Trophoblast cell (in vitro differentiated cells and primary cell): ENCODE measurements around the gene IZUMO2.

Source experiments
- DNase-seq, 2 donors: peaks; one replicate each; pipeline ENCODE4 v3.0.0-alpha.2; 2016
- H2AFZ ChIP-seq: 2 replicates; pipeline ENCODE4 v1.6.1; 2013; ENCODE audit warnings: low read length, moderate library complexity, mild to moderate bottlenecking; ENCODE audit not compliant: insufficient read depth, poor library complexity
- H2AK5ac ChIP-seq: 2 replicates; pipeline ENCODE4 v1.6.1; 2013; ENCODE audit warnings: mild to moderate bottlenecking, low read length
- H2BK120ac ChIP-seq: 2 replicates; pipeline ENCODE4 v1.6.1; 2013; ENCODE audit warnings: low read length, mild to moderate bottlenecking, moderate library complexity; ENCODE audit not compliant: insufficient read depth, poor library complexity
- H2BK12ac ChIP-seq: 2 replicates; pipeline ENCODE4 v1.6.1; 2013; ENCODE audit warnings: mild to moderate bottlenecking, low read length, moderate library complexity
- H2BK5ac ChIP-seq: 2 replicates; pipeline ENCODE4 v1.6.1; 2013; ENCODE audit warnings: low read length, low read depth, moderate library complexity, mild to moderate bottlenecking; ENCODE audit not compliant: poor library complexity
- H3K14ac ChIP-seq: 2 replicates; pipeline ENCODE4 v1.6.1; 2013; ENCODE audit warnings: mild to moderate bottlenecking, low read length
- H3K18ac ChIP-seq: 2 replicates; pipeline ENCODE4 v1.6.1; 2013; ENCODE audit warnings: mild to moderate bottlenecking, low read length
- H3K23ac ChIP-seq: 2 replicates; pipeline ENCODE4 v1.6.1; 2013; ENCODE audit warnings: low read length
- H3K27ac ChIP-seq: 2 replicates; pipeline ENCODE4 v1.5.1; 2013; ENCODE audit warnings: low read depth, mild to moderate bottlenecking, inconsistent platforms, low read length, moderate library complexity
- H3K27me3 ChIP-seq: 2 replicates; pipeline ENCODE4 v1.6.1; 2013; ENCODE audit warnings: inconsistent platforms, mild to moderate bottlenecking, low read length, moderate library complexity; ENCODE audit not compliant: insufficient read depth
- H3K36me3 ChIP-seq, 2 experiments: 1 replicate in 1 of 2; 2 replicates in 1 of 2; pipeline ENCODE4 v1.6.1; 2013; ENCODE audit warnings: low read length in 2 of 2, mild to moderate bottlenecking in 2 of 2, moderate library complexity in 1 of 2; ENCODE audit not compliant: insufficient read depth in 2 of 2, control insufficient read depth in 1 of 2
- H3K4ac ChIP-seq: 2 replicates; pipeline ENCODE4 v1.6.1; 2013; ENCODE audit warnings: low read depth, mild to moderate bottlenecking, low read length, moderate library complexity
- H3K4me1 ChIP-seq, 2 experiments: 1 replicate in 1 of 2; 2 replicates in 1 of 2; pipeline ENCODE4 v1.6.1; 2013; ENCODE audit warnings: low read length in 2 of 2, mild to moderate bottlenecking in 2 of 2, moderate library complexity in 1 of 2; ENCODE audit not compliant: insufficient read depth in 2 of 2, control insufficient read depth in 1 of 2
- H3K4me2 ChIP-seq: 2 replicates; pipeline ENCODE4 v1.6.1; 2013; ENCODE audit warnings: inconsistent platforms, mild to moderate bottlenecking, low read length, moderate library complexity
- H3K4me3 ChIP-seq: 2 replicates; pipeline ENCODE4 v1.5.1; 2013; ENCODE audit warnings: mild to moderate bottlenecking, low read depth, low read length, inconsistent platforms
- H3K79me1 ChIP-seq: one replicate; pipeline ENCODE4 v1.6.1; 2013; ENCODE audit warnings: low read length
- H3K79me2 ChIP-seq: 2 replicates; pipeline ENCODE4 v1.6.1; 2013; ENCODE audit warnings: low read length, mild to moderate bottlenecking; ENCODE audit not compliant: control insufficient read depth, insufficient read depth, poor library complexity
- H3K9ac ChIP-seq: 2 replicates; pipeline ENCODE4 v1.6.1; 2013; ENCODE audit warnings: mild to moderate bottlenecking, low read length
- H3K9me3 ChIP-seq: 2 replicates; pipeline ENCODE4 v1.6.1; 2013; ENCODE audit warnings: low read depth, mild to moderate bottlenecking, control low read depth, inconsistent platforms, low read length; ENCODE audit not compliant: insufficient read depth
- H4K12ac ChIP-seq: 2 replicates; pipeline ENCODE4 v1.6.1; 2013; ENCODE audit warnings: low read depth, mild to moderate bottlenecking, low read length, moderate library complexity
- H4K8ac ChIP-seq: 2 replicates; pipeline ENCODE4 v1.6.1; 2013; ENCODE audit warnings: low read depth, mild to moderate bottlenecking, low read length, moderate library complexity
- H4K91ac ChIP-seq: one replicate; pipeline ENCODE4 v1.6.1; 2013; ENCODE audit warnings: low read depth, mild to moderate bottlenecking, low read length, moderate library complexity
- WGBS: extraction: QIAGEN DNeasy Blood & Tissue Kit; methylation state at CpG from one replicate; pipeline ENCODE4 v1.1.7; 2013; ENCODE audit warnings: missing lambda C conversion rate; ENCODE audit not compliant: insufficient read length, insufficient coverage; ENCODE audit errors: extremely low coverage; 5-methylcytosine and 5-hydroxymethylcytosine counted together

IZUMO2 gene

DNA sequence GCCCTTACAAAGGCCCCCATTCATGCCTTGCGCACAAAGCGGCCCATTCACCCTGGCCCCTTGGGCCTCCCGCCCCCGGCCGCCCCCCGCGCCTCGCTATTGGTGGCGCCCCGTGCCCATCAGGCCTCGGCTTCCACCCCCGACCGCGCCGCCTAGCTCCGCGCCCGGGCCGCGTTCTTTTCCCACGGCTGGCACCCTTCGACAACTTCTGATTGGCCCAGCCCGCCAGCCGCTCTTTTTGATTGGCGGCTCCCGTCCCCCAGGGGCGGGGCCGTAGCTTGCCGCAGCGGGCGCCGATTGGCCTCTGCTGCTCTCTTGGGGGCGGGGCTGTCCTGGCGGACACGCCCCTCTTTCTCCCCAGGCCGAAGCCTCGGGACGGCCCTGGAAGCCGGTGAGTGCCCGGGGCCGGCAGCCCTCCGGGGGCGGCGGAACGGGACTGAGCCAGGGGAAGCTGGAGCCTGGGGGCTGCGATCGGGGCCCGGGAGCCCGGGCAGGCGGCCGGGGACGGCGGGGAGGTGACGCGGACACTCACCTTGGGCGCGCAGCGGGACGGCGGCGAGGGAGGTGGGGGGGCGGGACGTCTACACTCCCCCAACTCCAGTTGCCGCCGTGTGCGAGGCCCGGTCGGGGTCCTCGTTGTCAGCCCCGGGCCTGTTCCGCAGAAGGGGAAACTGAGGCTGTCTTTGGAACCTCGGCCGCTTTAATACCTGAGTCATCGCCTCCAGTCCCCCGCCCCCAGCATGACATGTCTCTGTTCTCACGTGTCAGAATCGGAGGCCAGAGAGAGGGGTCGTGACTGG lies 40.4 kb upstream of the IZUMO2 start, which contains the start of gene MYH14:
MYH14 (plus strand) TSS at position 342 of the 800 bp plus-strand sequence. CDS start 6,744 bp downstream, outside the sequence.
- Histone ChIP-seq H3K27me3 (no peaks in the 10 kb centered on the region), H3K36me3 (no peaks in the 10 kb centered on the region), H4K8ac (peak within 1 kb of the TSS; percentile 67), H3K4me3 (peak within 1 kb of the TSS; percentile 77), H2AFZ (peak within 1 kb of the TSS; percentile 83), H2BK5ac (no peak within 1 kb of the TSS), H3K23ac (no peak within 1 kb of the TSS), H3K79me1 (no peaks in the 10 kb centered on the region), H2BK12ac (peak within 1 kb of the TSS; percentile 42), H4K91ac (peak within 1 kb of the TSS; percentile 48), H3K9me3 (no peaks in the 10 kb centered on the region), H3K9ac (peak within 1 kb of the TSS; percentile 36), H3K4me1 (peaks cover 3 to 19% of the 10 kb centered on the region in 2 experiments), H3K18ac (no peak within 1 kb of the TSS), H2AK5ac (no peak within 1 kb of the TSS), H3K27ac (no peak within 1 kb of the TSS), H2BK120ac (peak within 1 kb of the TSS; percentile 48), H3K4me2 (peak within 1 kb of the TSS; percentile 81), H3K14ac (no peak within 1 kb of the TSS), H3K79me2 (peaks cover 2% of the 10 kb centered on the region), H3K4ac (no peak within 1 kb of the TSS), H4K12ac (no peak within 1 kb of the TSS)
- DNase-seq, result peak in 1 of 2 donors; percentile 26
- no CpG with 5 or more reads among the region's 78 CpGs for WGBS

DNA sequence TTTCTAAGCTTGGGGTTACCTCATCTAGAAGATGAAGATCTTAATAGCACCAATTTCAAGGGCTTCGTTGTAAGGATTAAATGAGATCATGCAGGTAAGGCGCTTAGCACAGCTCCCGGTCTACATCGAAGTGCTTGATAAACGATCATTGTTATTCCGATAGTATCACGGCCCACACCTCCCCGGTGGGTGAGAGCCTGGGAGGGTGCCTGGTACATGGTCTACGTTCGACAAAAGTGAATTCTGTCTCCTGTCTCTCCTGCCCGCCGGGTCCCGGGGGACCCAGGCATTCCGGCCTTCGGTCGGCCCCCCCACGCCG lies 39.8 kb upstream of the IZUMO2 start:
- Histone ChIP-seq H2BK5ac (no peak overlapping the region), H2BK12ac (no peak overlapping the region), H3K4me2 (peak overlapping the region; percentile 81), H3K79me2 (peaks cover 2% of the 10 kb centered on the region), H3K27ac (no peak overlapping the region), H3K27me3 (no peaks in the 10 kb centered on the region), H3K9me3 (no peaks in the 10 kb centered on the region), H3K36me3 (no peaks in the 10 kb centered on the region), H3K23ac (no peak overlapping the region), H3K4ac (no peak overlapping the region), H2AK5ac (no peak overlapping the region), H2BK120ac (no peak overlapping the region), H2AFZ (no peak overlapping the region), H4K8ac (no peak overlapping the region), H4K91ac (no peak overlapping the region), H3K79me1 (no peaks in the 10 kb centered on the region), H3K9ac (no peak overlapping the region), H3K4me3 (peak overlapping the region; percentile 25), H4K12ac (no peak overlapping the region), H3K4me1 (peaks cover 3 to 19% of the 10 kb centered on the region in 2 experiments), H3K18ac (no peak overlapping the region), H3K14ac (no peak overlapping the region)
- WGBS, result no CpG with 5 or more reads among the region's 18 CpGs
- no peak for DNase-seq

DNA sequence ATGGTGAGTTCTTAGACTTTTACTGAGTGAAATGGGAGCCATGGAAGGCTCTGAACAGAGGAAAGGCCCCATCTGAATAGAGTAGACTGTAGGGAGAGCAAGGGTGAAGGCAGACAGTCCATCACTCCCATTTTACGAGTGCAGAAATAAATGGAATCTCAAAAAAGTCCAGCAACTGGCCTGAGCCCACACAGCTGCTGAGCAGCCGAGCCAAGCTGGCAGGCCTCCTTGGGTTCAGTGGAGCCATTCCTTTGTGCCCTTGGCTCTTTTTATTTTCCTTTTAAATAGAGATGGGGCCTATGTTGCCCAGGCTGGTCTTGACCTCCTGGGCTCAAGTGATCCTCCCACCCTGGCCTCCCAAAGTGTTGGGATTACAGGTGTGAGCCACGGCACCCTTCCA lies 39.3 kb upstream of the IZUMO2 start:
- peaks cover 2% of the 10 kb centered on the region for H3K79me2 ChIP-seq
- H3K27ac ChIP-seq, result no peak overlapping the region
- no peaks in the 10 kb centered on the region for H3K27me3 ChIP-seq
- no peak for DNase-seq
- WGBS, result no CpG with 5 or more reads among the region's 3 CpGs
- no peak overlapping the region for H3K14ac ChIP-seq
- no peak overlapping the region for H3K18ac ChIP-seq
- no peak overlapping the region for H3K4me3 ChIP-seq
- no peak overlapping the region for H3K9ac ChIP-seq
- H2BK120ac ChIP-seq, result no peak overlapping the region
- H4K12ac ChIP-seq, result no peak overlapping the region
- no peaks in the 10 kb centered on the region for H3K9me3 ChIP-seq
- H3K23ac ChIP-seq, result no peak overlapping the region
- H3K4me1 ChIP-seq, result peaks cover 3 to 19% of the 10 kb centered on the region in 2 experiments
- no peak overlapping the region for H2AK5ac ChIP-seq
- H2BK12ac ChIP-seq, result no peak overlapping the region
- H2AFZ ChIP-seq, result no peak overlapping the region
- no peak overlapping the region for H4K8ac ChIP-seq
- no peak overlapping the region for H4K91ac ChIP-seq
- no peak overlapping the region for H3K4ac ChIP-seq
- no peaks in the 10 kb centered on the region for H3K36me3 ChIP-seq
- no peak overlapping the region for H3K4me2 ChIP-seq
- H3K79me1 ChIP-seq, result no peaks in the 10 kb centered on the region
- H2BK5ac ChIP-seq, result no peak overlapping the region

DNA sequence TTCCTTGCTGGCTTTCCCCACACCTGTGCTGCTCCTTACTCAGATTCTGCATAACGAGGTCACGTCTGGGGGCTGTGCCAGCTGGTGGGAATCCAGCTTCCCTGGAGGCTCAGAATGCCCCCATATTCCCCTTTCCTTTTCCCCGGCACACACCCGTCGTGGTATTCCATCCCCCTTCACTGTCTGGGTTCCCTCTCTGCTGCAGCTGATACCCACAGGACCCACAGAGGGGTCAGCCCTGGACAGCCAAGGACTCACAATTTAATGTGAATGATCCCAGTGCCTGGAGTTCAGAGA lies 36.1 kb upstream of the IZUMO2 start:
- Histone ChIP-seq H2BK12ac (no peak overlapping the region), H3K9ac (no peak overlapping the region), H4K12ac (no peak overlapping the region), H3K27ac (no peak overlapping the region), H3K14ac (no peak overlapping the region), H4K8ac (no peak overlapping the region), H2BK120ac (no peak overlapping the region), H3K4me2 (no peak overlapping the region), H2AFZ (no peak overlapping the region), H3K23ac (no peak overlapping the region), H3K18ac (no peak overlapping the region), H3K4ac (no peak overlapping the region), H4K91ac (no peak overlapping the region), H3K9me3 (peaks cover 3% of the 10 kb centered on the region), H3K79me1 (no peaks in the 10 kb centered on the region), H3K4me1 (peaks cover 0 to 11% of the 10 kb centered on the region in 2 experiments), H3K4me3 (no peak overlapping the region), H2AK5ac (no peak overlapping the region), H3K79me2 (peaks cover 2% of the 10 kb centered on the region), H2BK5ac (no peak overlapping the region), H3K27me3 (no peaks in the 10 kb centered on the region), H3K36me3 (no peaks in the 10 kb centered on the region)
- WGBS, result no CpG with 5 or more reads among the region's 5 CpGs
- DNase-seq, result no peak
